Brain microvascular endothelial cell (primary cell): ENCODE measurements around the gene ZC3H7B.

Source experiments
- DNase-seq: peaks from one replicate; pipeline ENCODE4 v3.0.0-alpha.2; 2020
- H3K27ac ChIP-seq: fragments of 250-450 bp; sonication (Bioruptor Pico); 2 replicates; pipeline ENCODE4 v1.5.1; 2020; ENCODE audit warnings: mild to moderate bottlenecking, moderate library complexity
- H3K27me3 ChIP-seq: fragments of 250-450 bp; sonication (Bioruptor Pico); replicated peaks from 2 replicates; pipeline ENCODE4 v1.5.1; 2020; ENCODE audit warnings: mild to moderate bottlenecking
- H3K36me3 ChIP-seq: fragments of 250-450 bp; sonication (Bioruptor Pico); replicated peaks from 2 replicates; pipeline ENCODE4 v1.5.1; 2020; ENCODE audit warnings: mild to moderate bottlenecking
- H3K4me3 ChIP-seq: 2 replicates; pipeline ENCODE4 v1.5.1; 2011; ENCODE audit warnings: low read depth, mild to moderate bottlenecking, control low read depth, low read length, moderate library complexity
- in situ Hi-C: cut with HindIII; loops from 2 replicates; pipeline ENCODE4 v1.10.0; 2017; ENCODE audit warnings: low sequenced_read_pairs, low pct_ligation_motif_present
- TF ChIP-seq, protein P1 (sequence below): IDR thresholded peaks from 2 replicates; pipeline ENCODE4 v1.5.1; 2011; ENCODE audit warnings: low read depth, mild to moderate bottlenecking, moderate library complexity, low read length, control low read depth, inconsistent platforms; ENCODE audit errors: missing control alignments

The ZC3H7B gene

DNA sequence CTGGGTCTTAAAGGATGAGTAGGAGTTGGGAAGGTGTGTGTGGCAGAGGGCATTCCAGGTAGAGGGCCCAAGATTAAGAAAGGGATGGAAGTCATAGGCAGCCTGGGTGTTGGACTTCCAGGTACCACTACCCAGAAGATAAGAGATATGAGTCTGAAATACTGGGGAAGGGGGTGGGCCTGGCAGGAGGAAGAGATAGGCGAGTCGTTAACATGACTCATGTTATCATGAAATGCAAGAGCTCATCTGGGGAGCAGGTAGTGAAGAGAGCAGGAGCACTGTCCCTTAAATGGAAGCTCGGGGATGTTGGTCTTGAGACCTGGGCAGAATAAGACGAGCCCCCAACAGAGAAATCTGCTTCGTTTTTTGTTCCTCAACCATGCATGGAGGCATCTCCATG lies 10.2 kb downstream of the ZC3H7B start:
- H3K4me3 ChIP-seq, result no peak overlapping the region
- no peak overlapping the region for H3K27ac ChIP-seq
- no peak for DNase-seq
- no peaks in the 10 kb centered on the region for H3K27me3 ChIP-seq
- TF ChIP-seq, protein P1, sequence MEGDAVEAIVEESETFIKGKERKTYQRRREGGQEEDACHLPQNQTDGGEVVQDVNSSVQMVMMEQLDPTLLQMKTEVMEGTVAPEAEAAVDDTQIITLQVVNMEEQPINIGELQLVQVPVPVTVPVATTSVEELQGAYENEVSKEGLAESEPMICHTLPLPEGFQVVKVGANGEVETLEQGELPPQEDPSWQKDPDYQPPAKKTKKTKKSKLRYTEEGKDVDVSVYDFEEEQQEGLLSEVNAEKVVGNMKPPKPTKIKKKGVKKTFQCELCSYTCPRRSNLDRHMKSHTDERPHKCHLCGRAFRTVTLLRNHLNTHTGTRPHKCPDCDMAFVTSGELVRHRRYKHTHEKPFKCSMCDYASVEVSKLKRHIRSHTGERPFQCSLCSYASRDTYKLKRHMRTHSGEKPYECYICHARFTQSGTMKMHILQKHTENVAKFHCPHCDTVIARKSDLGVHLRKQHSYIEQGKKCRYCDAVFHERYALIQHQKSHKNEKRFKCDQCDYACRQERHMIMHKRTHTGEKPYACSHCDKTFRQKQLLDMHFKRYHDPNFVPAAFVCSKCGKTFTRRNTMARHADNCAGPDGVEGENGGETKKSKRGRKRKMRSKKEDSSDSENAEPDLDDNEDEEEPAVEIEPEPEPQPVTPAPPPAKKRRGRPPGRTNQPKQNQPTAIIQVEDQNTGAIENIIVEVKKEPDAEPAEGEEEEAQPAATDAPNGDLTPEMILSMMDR, result no peak
- H3K36me3 ChIP-seq, result peaks cover 2% of the 10 kb centered on the region
- in situ Hi-C loops, result no loop called here

DNA sequence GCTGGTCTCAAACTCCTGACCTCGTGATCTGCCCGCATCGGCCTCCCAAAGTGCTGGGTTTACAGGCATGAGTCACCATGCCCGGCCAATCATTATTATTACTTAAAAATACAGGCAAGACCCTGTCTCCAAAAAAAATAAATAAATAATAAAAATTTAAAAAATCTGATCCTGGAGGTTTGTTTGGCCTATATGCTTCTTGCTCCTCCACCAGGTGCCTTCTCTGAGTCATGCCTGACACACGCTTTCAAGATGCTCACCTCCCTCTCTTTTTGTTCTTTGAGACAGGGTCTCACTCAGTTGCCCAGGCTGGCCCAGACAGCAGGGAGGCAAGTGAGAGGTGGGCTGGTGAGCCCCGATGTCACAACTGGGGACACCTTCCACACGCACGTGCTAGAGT lies 13.5 kb downstream of the ZC3H7B start:
- Histone ChIP-seq H3K27me3 (no peaks in the 10 kb centered on the region), H3K27ac (no peak overlapping the region), H3K36me3 (peaks cover 2% of the 10 kb centered on the region), H3K4me3 (no peak overlapping the region)
- DNase-seq, result no peak
- TF ChIP-seq, protein P1, result no peak
- in situ Hi-C loops, result no loop called here

DNA sequence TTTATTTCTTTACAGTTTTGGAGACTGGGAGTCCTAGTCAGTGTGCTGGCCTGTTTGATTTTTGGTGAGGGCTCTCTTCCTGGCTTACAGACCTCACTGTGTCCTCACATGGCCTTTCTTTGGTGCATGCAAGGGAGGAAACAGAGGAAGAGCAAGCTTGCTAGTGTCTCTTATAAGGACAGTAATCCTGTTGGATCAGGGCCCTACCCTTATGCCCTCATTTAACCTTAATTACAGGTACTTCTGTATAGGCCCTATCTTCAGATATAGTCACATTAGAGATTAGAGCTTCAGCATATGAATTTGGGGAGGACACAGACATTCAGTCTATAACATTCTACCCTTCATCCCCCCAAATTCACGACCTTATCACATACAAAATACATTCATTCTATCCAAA lies 14.3 kb downstream of the ZC3H7B start:
- Histone ChIP-seq H3K36me3 (no peaks in the 10 kb centered on the region), H3K27ac (no peak overlapping the region), H3K27me3 (no peaks in the 10 kb centered on the region), H3K4me3 (no peak overlapping the region)
- TF ChIP-seq, protein P1, result no peak
- no peak for DNase-seq
- in situ Hi-C loops, result no loop called here

DNA sequence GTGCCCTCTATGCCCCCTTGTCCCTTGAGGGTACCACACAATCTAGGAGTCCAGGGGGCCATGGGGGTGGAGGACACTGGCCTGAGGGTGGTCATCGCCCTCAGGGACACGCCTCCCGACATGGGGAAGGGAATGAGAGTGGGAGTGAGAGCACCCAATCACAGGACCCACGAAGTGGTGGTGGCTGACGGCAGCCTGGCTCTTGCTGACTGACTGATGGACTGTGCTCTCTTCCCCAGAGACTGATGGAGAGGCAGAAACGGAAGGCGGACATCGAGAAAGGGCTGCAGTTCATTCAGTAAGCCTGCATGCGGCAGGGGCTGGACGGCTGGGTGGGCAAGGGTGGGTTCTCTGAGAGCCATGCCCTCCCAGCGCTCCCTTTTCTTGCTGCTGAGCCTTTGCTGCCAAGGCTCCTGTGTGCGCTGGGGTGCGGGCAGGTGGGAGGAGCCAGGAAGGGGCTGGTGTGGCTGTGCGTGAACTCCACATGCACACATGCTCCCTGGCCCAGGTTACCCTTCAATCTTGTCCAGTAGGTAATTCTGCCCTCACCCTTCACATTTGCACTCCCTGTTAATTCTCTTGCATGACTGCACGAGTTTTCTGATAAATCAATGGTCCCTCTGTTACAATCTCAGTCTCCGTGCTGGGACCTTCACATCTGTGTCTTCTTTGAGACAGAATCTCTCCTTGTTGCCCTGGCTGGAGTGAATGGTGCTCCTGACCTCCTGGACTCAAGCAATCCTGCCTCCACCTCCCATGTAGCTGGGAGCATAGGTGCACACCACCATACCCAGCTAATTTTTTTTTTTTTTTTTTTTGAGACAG lies 19.3 kb downstream of the ZC3H7B start:
- Histone ChIP-seq H3K36me3 (peaks cover 14% of the 10 kb centered on the region), H3K27me3 (no peaks in the 10 kb centered on the region), H3K27ac (no peak overlapping the region), H3K4me3 (no peak overlapping the region)
- in situ Hi-C loops, result no loop called here
- TF ChIP-seq, protein P1, result no peak
- no peak for DNase-seq

DNA sequence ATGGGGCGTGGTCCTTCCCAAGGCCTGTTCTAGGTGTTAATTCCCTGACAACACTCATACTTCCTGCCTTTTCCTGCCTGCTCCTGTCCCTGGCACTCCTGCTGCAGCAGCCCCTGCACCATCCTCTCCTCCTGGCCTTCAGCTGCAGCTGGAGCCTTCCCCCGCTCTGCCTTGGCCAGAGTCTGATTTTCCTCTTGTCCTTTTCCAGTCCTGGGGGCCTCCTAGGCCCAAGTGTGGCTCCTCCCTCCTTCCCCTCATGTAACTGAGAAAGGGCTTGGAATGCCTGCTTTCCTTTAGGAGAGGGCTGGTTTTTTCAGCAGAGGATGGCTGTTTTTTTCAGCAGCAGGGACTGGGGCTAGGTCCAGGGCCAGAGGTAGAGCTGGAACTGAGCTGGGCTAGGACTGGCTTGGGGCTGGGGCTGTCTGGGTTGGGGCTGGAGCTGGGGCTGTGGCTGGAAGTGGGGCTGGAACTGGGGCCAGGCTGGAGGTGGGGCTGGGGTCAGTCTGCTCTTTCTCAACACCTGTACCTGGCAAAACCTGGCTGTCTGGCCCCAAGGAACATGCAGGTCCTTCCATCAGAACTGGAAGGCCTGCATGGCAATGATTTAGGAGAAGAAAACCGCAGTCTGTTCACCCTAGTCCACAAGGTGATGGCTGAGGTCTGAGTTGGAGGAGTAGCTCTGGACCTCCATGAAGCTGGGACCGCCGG lies 23.6 kb downstream of the ZC3H7B start:
- Histone ChIP-seq H3K36me3 (peaks cover 45% of the 10 kb centered on the region), H3K27me3 (no peaks in the 10 kb centered on the region), H3K27ac (no peak overlapping the region), H3K4me3 (no peak overlapping the region)
- DNase-seq, result no peak
- TF ChIP-seq, protein P1, result no peak
- in situ Hi-C loops, result no loop called here

DNA sequence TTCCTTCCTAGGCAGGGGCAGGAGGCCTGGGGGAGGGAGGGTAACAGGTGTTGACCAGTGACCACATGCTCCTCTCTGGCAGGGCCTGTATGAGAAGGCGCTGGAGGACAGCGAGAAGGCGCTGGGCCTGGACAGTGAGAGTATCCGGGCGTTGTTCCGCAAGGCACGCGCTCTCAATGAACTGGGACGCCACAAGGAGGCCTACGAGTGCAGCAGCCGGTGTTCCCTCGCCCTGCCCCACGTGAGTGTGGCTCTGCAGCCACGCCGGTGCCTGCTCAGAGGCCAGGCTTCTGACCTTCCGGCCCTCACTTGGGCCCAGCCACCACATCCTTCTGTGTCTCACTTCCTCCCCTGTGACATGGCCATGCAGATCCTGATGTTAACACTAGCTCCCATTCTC lies 25.8 kb downstream of the ZC3H7B start:
- DNase-seq, result no peak
- in situ Hi-C loops, result no loop called here
- Histone ChIP-seq H3K27ac (no peak overlapping the region), H3K4me3 (no peak overlapping the region), H3K36me3 (peaks cover 52% of the 10 kb centered on the region), H3K27me3 (no peaks in the 10 kb centered on the region)
- TF ChIP-seq, protein P1, result peak; percentile 14
